MCF 10A (cell line): ENCODE data around the gene STXBP6. TPM values are rescaled to one million over a fixed set of nuclear protein-coding genes. Genes with fewer than 3 reads are reported as not detected.

Experiments used
- BruUV-seq: library from RNA; stranded (reverse); fragments of 400-500 nt; replicated peaks from 2 replicates; lab custom pipeline; 2021; lab: Mats Ljungman, UMichigan
- CTCF ChIA-PET: fragments of 300-600 bp; sonication (Branson Sonifier 250); formaldehyde crosslinking; extraction: SDS; loops from one replicate; lab custom pipeline; 2021; ENCODE audit warnings: antibody characterized with exemption, inconsistent platforms; lab: Yijun Ruan, JAX
- POLR2A ChIA-PET: fragments of 300-600, 350-650 bp; sonication (Branson Sonifier 250); formaldehyde crosslinking; extraction: SDS; loops from one replicate; lab custom pipeline; 2020; ENCODE audit warnings: antibody characterized with exemption, inconsistent platforms; lab: Yijun Ruan, JAX
- DNase-seq: peaks from one replicate; pipeline ENCODE4 v3.0.0-alpha.2; 2018; ENCODE audit not compliant: unreplicated experiment
- H3K27ac Mint-ChIP-seq: one replicate; pipeline ENCODE4 v1.8.0; 2022; ENCODE audit warnings: mild to moderate bottlenecking, low read depth, mixed read lengths; ENCODE audit not compliant: unreplicated experiment
- H3K27me3 Mint-ChIP-seq: one replicate; pipeline ENCODE4 v1.8.0; 2022; ENCODE audit warnings: mixed read lengths; ENCODE audit not compliant: insufficient read depth, unreplicated experiment
- H3K36me3 Mint-ChIP-seq: one replicate; pipeline ENCODE4 v1.8.0; 2022; ENCODE audit warnings: mild to moderate bottlenecking, moderate library complexity, mixed read lengths; ENCODE audit not compliant: insufficient read depth, unreplicated experiment
- H3K4me1 Mint-ChIP-seq: one replicate; pipeline ENCODE4 v1.8.0; 2022; ENCODE audit warnings: mixed read lengths; ENCODE audit not compliant: insufficient read depth, unreplicated experiment
- H3K4me3 Mint-ChIP-seq: one replicate; pipeline ENCODE4 v1.8.0; 2022; ENCODE audit warnings: mild to moderate bottlenecking, moderate library complexity, mixed read lengths; ENCODE audit not compliant: unreplicated experiment
- H3K9me3 Mint-ChIP-seq: one replicate; pipeline ENCODE4 v1.8.0; 2022; ENCODE audit warnings: mixed read lengths; ENCODE audit not compliant: unreplicated experiment
- intact Hi-C: fragments of 100-400 bp; cut with micrococcal nuclease; formaldehyde crosslinking; loops from 2 replicates; pipeline ENCODE4 v1.14.1; 2022
- total RNA-seq: library from RNA; stranded (reverse); gene quantifications from 2 replicates; pipeline ENCODE4 v1.2.3, GENCODE V29; 2022
- TF ChIP-seq, protein P1 (sequence below): fragments of 200-600 bp; IDR thresholded peaks from one replicate; pipeline ENCODE4 v1.8.0; 2022; ENCODE audit warnings: antibody characterized with exemption, mild to moderate bottlenecking; ENCODE audit not compliant: unreplicated experiment

The STXBP6 gene
- total RNA-seq, 1 experiment from 2014 or later: not detected

DNA sequence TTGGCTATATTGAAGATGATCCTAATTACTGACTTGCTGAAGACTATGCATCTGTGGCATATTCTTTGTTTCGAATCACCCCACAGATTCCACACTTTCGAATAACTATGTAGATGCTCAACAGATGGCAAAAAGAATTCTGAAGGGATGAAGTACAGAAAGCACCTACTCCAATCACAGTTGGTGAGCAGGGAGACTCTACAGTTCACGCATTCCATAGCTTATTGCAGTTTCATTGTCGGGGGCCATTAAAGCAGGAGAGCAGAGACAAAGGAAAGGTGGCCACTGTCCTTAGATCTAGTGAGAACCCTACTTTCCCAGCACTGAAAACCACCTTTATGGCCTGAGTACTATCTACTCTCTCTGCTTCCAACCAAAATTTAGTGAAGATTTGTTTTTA, 191.9 kb downstream of the STXBP6 start:
- TF ChIP-seq, protein P1, sequence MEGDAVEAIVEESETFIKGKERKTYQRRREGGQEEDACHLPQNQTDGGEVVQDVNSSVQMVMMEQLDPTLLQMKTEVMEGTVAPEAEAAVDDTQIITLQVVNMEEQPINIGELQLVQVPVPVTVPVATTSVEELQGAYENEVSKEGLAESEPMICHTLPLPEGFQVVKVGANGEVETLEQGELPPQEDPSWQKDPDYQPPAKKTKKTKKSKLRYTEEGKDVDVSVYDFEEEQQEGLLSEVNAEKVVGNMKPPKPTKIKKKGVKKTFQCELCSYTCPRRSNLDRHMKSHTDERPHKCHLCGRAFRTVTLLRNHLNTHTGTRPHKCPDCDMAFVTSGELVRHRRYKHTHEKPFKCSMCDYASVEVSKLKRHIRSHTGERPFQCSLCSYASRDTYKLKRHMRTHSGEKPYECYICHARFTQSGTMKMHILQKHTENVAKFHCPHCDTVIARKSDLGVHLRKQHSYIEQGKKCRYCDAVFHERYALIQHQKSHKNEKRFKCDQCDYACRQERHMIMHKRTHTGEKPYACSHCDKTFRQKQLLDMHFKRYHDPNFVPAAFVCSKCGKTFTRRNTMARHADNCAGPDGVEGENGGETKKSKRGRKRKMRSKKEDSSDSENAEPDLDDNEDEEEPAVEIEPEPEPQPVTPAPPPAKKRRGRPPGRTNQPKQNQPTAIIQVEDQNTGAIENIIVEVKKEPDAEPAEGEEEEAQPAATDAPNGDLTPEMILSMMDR: no peak
- Mint-ChIP-seq H3K27ac (no peak overlapping the region), H3K4me3 (no peak overlapping the region), H3K27me3 (no peaks in the 10 kb centered on the region), H3K36me3 (no peaks in the 10 kb centered on the region), H3K4me1 (peaks cover 13% of the 10 kb centered on the region), H3K9me3 (no peaks in the 10 kb centered on the region)
- CTCF ChIA-PET: no interaction called here
- POLR2A ChIA-PET: no interaction called here
- no peak for DNase-seq
- no TSS peak for BruUV-seq
- intact Hi-C loops: no loop called here

DNA sequence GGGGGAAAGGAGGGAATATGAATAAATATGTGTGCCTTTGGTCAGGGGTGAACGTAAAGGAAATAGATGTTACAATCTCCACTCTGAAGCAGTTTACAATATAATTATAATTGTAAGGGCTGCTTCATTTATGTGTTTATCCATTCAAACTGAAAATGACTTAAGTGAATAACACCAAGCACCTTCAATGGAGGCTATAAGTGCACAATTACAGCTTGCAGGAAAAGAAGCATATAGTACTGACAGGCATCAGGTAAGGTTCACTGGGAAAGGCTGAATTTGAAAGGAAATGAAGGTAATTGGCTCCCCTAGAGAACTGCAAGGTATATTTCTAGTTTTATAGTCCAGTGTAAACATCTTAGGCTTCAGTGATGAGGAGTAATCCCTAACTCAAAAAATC, 192.7 kb downstream of the STXBP6 start:
- BruUV-seq: no TSS peak
- DNase-seq: no peak
- CTCF ChIA-PET: no interaction called here
- no peaks in the 10 kb centered on the region for H3K27me3 Mint-ChIP-seq
- TF ChIP-seq, protein P1: no peak
- no peak overlapping the region for H3K4me3 Mint-ChIP-seq
- H3K27ac Mint-ChIP-seq: no peak overlapping the region
- intact Hi-C loops: no loop called here
- POLR2A ChIA-PET: no interaction called here
- H3K9me3 Mint-ChIP-seq: no peaks in the 10 kb centered on the region
- no peaks in the 10 kb centered on the region for H3K36me3 Mint-ChIP-seq
- peaks cover 13% of the 10 kb centered on the region for H3K4me1 Mint-ChIP-seq

GRCh38 chr14:24853446-24853845, 196.5 kb downstream of the STXBP6 start:
- Mint-ChIP-seq H3K4me3 (no peak overlapping the region), H3K27ac (no peak overlapping the region), H3K36me3 (no peaks in the 10 kb centered on the region), H3K9me3 (no peaks in the 10 kb centered on the region), H3K4me1 (peaks cover 6% of the 10 kb centered on the region), H3K27me3 (no peaks in the 10 kb centered on the region)
- no TSS peak for BruUV-seq
- TF ChIP-seq, protein P1: no peak
- ChIA-PET CTCF (no interaction called here), POLR2A (no interaction called here)
- intact Hi-C loops: no loop called here
- no peak for DNase-seq

- no TSS peak for BruUV-seq
- intact Hi-C loops: no loop called here
- no peaks in the 10 kb centered on the region for H3K9me3 Mint-ChIP-seq
- H3K27ac Mint-ChIP-seq: no peak overlapping the region
- peaks cover 6% of the 10 kb centered on the region for H3K4me1 Mint-ChIP-seq
- H3K27me3 Mint-ChIP-seq: no peaks in the 10 kb centered on the region
- TF ChIP-seq, protein P1: no peak
- H3K4me3 Mint-ChIP-seq: no peak overlapping the region
- DNase-seq: no peak
- ChIA-PET CTCF (interaction anchor here (0.7 kb wide), 2 partner anchors 687 to 1194 kb away, joined by 3 read pairs; no protein-coding TSS in a partner anchor), POLR2A (no interaction called here)
- H3K36me3 Mint-ChIP-seq: no peaks in the 10 kb centered on the region
Observed at GRCh38 chr14:24852312-24853060, 197.5 kb downstream of the STXBP6 start.
